ENCODE measurements around the gene FAM217B.

Gene FAM217B

GRCh38 chr20:59925359-59925758 lies 14.8 kb upstream of the FAM217B start:
- no peak overlapping the region for H3K4me3 ChIP-seq (ENCODE audit: low read depth in 1 of 5, low read length in 5 of 5)
- H3K9me3 ChIP-seq (ENCODE audit: control insufficient read depth in 5 of 5, low read length in 5 of 5), result no peaks in the 10 kb centered on the region
- H3K27ac ChIP-seq (ENCODE audit: low read depth, low read length), result no peak overlapping the region
- H3K9ac ChIP-seq (ENCODE audit: low read length in 5 of 5), result no peak overlapping the region
- H3K4me1 ChIP-seq (ENCODE audit: control insufficient read depth in 5 of 5, insufficient read depth in 5 of 5, low read length in 5 of 5), result no peaks in the 10 kb centered on the region
- H3K27me3 ChIP-seq (ENCODE audit: control insufficient read depth in 5 of 5, insufficient read depth in 4 of 5, low read length in 5 of 5), result no peaks in the 10 kb centered on the region
- no peaks in the 10 kb centered on the region for H3K36me3 ChIP-seq (ENCODE audit: control insufficient read depth in 5 of 5, insufficient read depth in 5 of 5, low read length in 5 of 5)

DNA sequence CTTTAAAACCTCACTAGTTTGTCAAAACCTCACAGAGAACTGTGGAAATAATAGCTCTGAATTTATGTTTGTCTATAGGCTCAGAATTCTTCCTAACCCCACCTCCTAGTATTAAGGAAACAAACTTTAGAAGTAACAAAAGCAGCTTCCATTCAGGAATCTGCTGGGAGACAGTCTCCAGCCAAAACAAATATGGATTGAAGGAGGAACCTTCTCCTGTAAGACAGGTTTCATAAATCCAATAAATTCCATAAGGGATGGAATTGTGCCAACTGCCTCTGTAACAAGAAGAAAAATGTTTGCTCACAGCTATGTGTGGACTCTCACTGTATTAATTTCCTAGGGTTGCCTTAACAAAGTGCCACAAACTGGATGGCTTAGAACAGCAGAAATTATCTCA lies 14.3 kb upstream of the FAM217B start:
- H3K9ac ChIP-seq (ENCODE audit: low read length in 5 of 5), result no peak overlapping the region
- H3K9me3 ChIP-seq (ENCODE audit: control insufficient read depth in 5 of 5, low read length in 5 of 5), result no peaks in the 10 kb centered on the region
- no peak overlapping the region for H3K4me3 ChIP-seq (ENCODE audit: low read depth in 1 of 5, low read length in 5 of 5)
- no peak overlapping the region for H3K27ac ChIP-seq (ENCODE audit: low read depth, low read length)
- H3K36me3 ChIP-seq (ENCODE audit: control insufficient read depth in 5 of 5, insufficient read depth in 5 of 5, low read length in 5 of 5), result no peaks in the 10 kb centered on the region
- no peaks in the 10 kb centered on the region for H3K27me3 ChIP-seq (ENCODE audit: control insufficient read depth in 5 of 5, insufficient read depth in 4 of 5, low read length in 5 of 5)
- H3K4me1 ChIP-seq (ENCODE audit: control insufficient read depth in 5 of 5, insufficient read depth in 5 of 5, low read length in 5 of 5), result no peaks in the 10 kb centered on the region

DNA sequence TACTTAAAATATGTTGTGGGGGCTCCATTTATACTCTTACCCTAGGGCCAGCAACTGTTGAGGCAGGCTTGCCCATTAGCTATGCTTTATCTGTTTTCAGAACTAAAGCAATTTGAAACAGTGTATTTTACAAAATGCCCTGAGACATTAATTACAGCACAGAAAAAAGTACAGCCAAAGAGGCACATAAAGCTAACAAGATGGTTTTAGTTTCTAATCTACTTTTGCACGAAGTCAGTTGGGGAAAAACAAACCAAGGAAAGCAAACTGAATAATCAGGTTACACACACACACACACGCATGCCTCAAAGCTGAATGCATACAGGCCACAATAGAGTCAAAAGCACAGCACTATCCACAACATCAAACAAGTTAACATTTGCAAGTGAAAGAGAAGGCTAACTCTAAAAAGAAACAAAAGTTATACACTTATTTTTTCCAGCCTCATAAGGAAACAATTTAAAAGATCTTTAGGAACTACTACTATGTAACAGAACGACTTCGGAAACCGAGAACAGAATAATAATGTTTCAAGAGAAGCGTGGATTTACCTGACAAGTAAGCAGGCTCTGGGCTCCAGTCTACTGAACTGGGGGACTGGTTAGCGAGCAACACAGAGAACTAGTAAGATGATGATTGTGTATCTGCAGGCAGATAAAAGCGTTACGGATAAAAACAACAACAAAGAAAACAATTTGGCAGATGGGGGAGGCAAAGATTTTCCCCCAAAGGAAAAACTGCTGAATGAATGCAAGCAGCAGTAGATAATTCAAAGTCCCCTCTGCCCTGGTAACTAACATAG lies 8.5 kb upstream of the FAM217B start:
- Histone ChIP-seq H3K9me3 (ENCODE audit: control insufficient read depth in 5 of 5, low read length in 5 of 5) (no peaks in the 10 kb centered on the region), H3K9ac (ENCODE audit: low read length in 5 of 5) (no peak overlapping the region), H3K27ac (ENCODE audit: low read depth, low read length) (no peak overlapping the region), H3K4me3 (ENCODE audit: low read depth in 1 of 5, low read length in 5 of 5) (no peak overlapping the region), H3K27me3 (ENCODE audit: control insufficient read depth in 5 of 5, insufficient read depth in 4 of 5, low read length in 5 of 5) (no peaks in the 10 kb centered on the region), H3K36me3 (ENCODE audit: control insufficient read depth in 5 of 5, insufficient read depth in 5 of 5, low read length in 5 of 5) (no peaks in the 10 kb centered on the region), H3K4me1 (ENCODE audit: control insufficient read depth in 5 of 5, insufficient read depth in 5 of 5, low read length in 5 of 5) (peaks cover 0 to 25% (median 10%) of the 10 kb centered on the region in 5 donors)

- Histone ChIP-seq H3K9ac (ENCODE audit: low read length in 5 of 5) (no peak overlapping the region), H3K27me3 (ENCODE audit: control insufficient read depth in 5 of 5, insufficient read depth in 4 of 5, low read length in 5 of 5) (no peaks in the 10 kb centered on the region), H3K4me1 (ENCODE audit: control insufficient read depth in 5 of 5, insufficient read depth in 5 of 5, low read length in 5 of 5) (peaks cover 0 to 33% (median 19%) of the 10 kb centered on the region in 5 donors), H3K27ac (ENCODE audit: low read depth, low read length) (no peak overlapping the region), H3K9me3 (ENCODE audit: control insufficient read depth in 5 of 5, low read length in 5 of 5) (no peaks in the 10 kb centered on the region), H3K4me3 (ENCODE audit: low read depth in 1 of 5, low read length in 5 of 5) (peak overlapping the region in 3 of 5 donors; percentile 55 to 85 (median 71)), H3K36me3 (ENCODE audit: control insufficient read depth in 5 of 5, insufficient read depth in 5 of 5, low read length in 5 of 5) (no peaks in the 10 kb centered on the region)
Measured at GRCh38 chr20:59932616-59933295, 7.4 kb upstream of the FAM217B start.

- Histone ChIP-seq H3K4me1 (ENCODE audit: control insufficient read depth in 5 of 5, insufficient read depth in 5 of 5, low read length in 5 of 5) (peaks cover 4 to 40% (median 26%) of the 10 kb centered on the region in 5 donors), H3K27ac (ENCODE audit: low read depth, low read length) (peak within 1 kb of the TSS; percentile 9), H3K4me3 (ENCODE audit: low read depth in 1 of 5, low read length in 5 of 5) (peak within 1 kb of the TSS; percentile 55 to 85 (median 71)), H3K9me3 (ENCODE audit: control insufficient read depth in 5 of 5, low read length in 5 of 5) (no peaks in the 10 kb centered on the region), H3K27me3 (ENCODE audit: control insufficient read depth in 5 of 5, insufficient read depth in 4 of 5, low read length in 5 of 5) (no peaks in the 10 kb centered on the region), H3K36me3 (ENCODE audit: control insufficient read depth in 5 of 5, insufficient read depth in 5 of 5, low read length in 5 of 5) (no peaks in the 10 kb centered on the region), H3K9ac (ENCODE audit: low read length in 5 of 5) (peak within 1 kb of the TSS in 3 of 5 donors; percentile 48 to 57 (median 55))
Measured at GRCh38 chr20:59933296-59933848, 6.8 kb upstream of the FAM217B start, which contains the start of gene SYCP2. TSS of gene SYCP2 (minus strand) at chr20:59933637. CDS start at chr20:59922413, 11,224 bp downstream.

DNA sequence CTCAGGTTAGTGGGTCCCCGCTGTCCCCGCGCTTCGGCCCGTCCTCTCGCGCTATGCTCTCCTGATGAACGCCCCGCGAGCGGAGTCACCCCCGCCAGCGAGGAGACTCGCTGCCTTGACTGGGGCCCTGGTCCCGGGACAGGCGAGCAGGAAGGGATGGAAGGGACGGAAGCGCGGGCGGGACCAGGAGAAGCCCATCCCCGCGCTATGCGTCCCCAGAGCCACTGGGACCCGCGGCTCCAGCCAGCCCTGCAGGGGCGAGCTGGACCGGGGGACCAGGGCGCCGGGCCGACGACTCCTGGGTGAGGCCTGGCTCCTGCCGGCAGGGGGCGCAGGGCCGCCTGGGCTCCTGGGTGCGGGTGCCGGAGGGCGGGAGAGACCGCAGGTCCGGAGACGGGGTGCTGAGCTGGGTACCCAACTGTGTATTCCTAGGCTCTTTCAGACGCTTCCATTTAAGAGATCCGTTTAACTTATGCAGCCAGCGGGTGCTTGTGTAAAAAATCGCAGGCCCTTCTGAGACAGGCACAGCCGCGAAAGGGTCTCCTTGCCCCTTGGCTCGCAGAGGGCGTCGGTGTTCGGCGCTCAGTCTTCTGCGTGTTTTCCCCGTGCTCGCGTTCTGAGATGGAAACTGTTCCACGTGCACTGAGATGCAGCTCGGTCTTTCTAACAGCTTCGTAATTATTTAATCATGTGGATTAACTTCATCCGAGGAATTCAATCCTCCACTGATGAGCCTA lies 6.2 kb upstream of the FAM217B start:
- peaks cover 9 to 46% (median 32%) of the 10 kb centered on the region in 5 donors for H3K4me1 ChIP-seq (ENCODE audit: control insufficient read depth in 5 of 5, insufficient read depth in 5 of 5, low read length in 5 of 5)
- H3K9me3 ChIP-seq (ENCODE audit: control insufficient read depth in 5 of 5, low read length in 5 of 5), result no peaks in the 10 kb centered on the region
- H3K27me3 ChIP-seq (ENCODE audit: control insufficient read depth in 5 of 5, insufficient read depth in 4 of 5, low read length in 5 of 5), result no peaks in the 10 kb centered on the region
- peak overlapping the region in 3 of 5 donors; percentile 48 to 57 (median 55) for H3K9ac ChIP-seq (ENCODE audit: low read length in 5 of 5)
- peak overlapping the region; percentile 9 for H3K27ac ChIP-seq (ENCODE audit: low read depth, low read length)
- H3K36me3 ChIP-seq (ENCODE audit: control insufficient read depth in 5 of 5, insufficient read depth in 5 of 5, low read length in 5 of 5), result no peaks in the 10 kb centered on the region
- H3K4me3 ChIP-seq (ENCODE audit: low read depth in 1 of 5, low read length in 5 of 5), result peak overlapping the region; percentile 55 to 85 (median 71)

DNA sequence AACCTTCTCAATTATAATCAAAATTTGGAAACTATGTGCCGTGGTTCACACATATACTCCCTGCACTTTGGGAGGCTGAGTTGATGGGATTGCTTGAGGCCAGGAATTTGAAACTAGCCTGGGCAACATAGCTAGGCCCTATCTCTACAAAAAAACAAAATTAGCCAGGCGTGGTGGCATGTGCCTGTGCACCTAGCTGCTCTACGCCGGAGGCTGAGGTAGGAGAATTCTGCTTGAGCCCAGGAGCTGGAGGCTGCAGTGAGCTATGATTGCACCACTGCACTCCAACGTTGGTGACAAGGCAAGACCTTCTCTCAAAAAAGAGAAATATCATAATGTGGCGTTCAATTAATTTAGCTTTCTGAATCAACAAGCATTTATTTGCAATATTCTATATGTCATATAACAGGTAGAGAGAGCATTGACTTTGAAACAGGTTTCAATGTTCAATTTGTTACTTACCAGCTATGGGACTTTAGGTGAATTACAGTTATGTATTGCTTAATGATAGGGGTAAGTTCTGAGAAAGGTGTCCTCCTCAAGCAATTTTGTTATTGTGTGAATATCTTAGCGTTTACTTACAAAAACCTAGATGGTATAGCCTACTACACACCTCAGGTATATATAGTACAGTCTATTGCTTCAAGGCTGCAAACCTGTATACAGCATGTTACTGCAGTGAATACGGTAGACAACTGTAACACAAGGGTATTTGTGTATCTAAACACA lies 4.6 kb upstream of the FAM217B start:
- H3K27me3 ChIP-seq (ENCODE audit: control insufficient read depth in 5 of 5, insufficient read depth in 4 of 5, low read length in 5 of 5), result no peaks in the 10 kb centered on the region
- peaks cover 12 to 58% (median 39%) of the 10 kb centered on the region in 5 donors for H3K4me1 ChIP-seq (ENCODE audit: control insufficient read depth in 5 of 5, insufficient read depth in 5 of 5, low read length in 5 of 5)
- no peaks in the 10 kb centered on the region for H3K9me3 ChIP-seq (ENCODE audit: control insufficient read depth in 5 of 5, low read length in 5 of 5)
- H3K27ac ChIP-seq (ENCODE audit: low read depth, low read length), result no peak overlapping the region
- H3K9ac ChIP-seq (ENCODE audit: low read length in 5 of 5), result no peak overlapping the region
- no peaks in the 10 kb centered on the region for H3K36me3 ChIP-seq (ENCODE audit: control insufficient read depth in 5 of 5, insufficient read depth in 5 of 5, low read length in 5 of 5)
- H3K4me3 ChIP-seq (ENCODE audit: low read depth in 1 of 5, low read length in 5 of 5), result no peak overlapping the region

DNA sequence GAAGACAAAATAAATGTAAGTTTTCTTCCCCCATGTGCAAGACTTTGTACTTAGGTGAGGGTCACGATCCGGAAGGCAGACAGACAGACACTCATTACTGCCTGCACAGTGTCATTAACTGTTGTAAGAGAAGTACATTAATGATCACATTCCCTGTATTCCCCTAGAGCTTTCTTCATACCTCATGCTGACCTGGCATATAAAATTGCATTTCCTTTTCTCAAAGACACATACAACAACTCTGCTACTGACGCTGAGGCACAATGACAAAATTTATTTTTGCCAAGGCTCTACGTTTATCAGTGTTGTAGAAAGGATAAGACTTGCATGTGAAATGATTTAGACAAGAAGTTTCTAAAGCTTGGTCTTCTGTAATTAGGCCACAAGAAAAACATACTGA lies 3.8 kb upstream of the FAM217B start:
- Histone ChIP-seq H3K9me3 (ENCODE audit: control insufficient read depth in 5 of 5, low read length in 5 of 5) (no peaks in the 10 kb centered on the region), H3K27me3 (ENCODE audit: control insufficient read depth in 5 of 5, insufficient read depth in 4 of 5, low read length in 5 of 5) (no peaks in the 10 kb centered on the region), H3K27ac (ENCODE audit: low read depth, low read length) (no peak overlapping the region), H3K4me3 (ENCODE audit: low read depth in 1 of 5, low read length in 5 of 5) (no peak overlapping the region), H3K9ac (ENCODE audit: low read length in 5 of 5) (no peak overlapping the region), H3K4me1 (ENCODE audit: control insufficient read depth in 5 of 5, insufficient read depth in 5 of 5, low read length in 5 of 5) (peaks cover 15 to 66% (median 46%) of the 10 kb centered on the region in 5 donors), H3K36me3 (ENCODE audit: control insufficient read depth in 5 of 5, insufficient read depth in 5 of 5, low read length in 5 of 5) (no peaks in the 10 kb centered on the region)

DNA sequence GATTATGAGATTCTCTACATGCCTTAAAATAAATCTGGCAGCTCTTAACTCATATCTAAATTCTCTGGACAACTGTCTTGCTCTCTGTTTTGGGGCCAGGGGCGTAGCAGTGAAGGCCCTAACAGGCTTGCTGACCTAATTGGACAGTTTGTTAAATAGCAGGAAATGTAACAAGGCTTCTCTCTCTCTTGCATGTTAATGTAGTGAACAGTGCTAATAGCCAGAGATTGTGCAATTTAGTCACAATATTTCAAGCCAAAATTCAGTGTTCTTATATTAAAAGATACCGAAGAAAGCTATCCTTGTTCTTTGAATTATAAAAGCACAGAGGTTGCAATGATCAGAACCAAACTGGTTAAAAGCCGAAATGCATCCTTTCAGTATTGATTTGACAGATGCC lies 3.0 kb upstream of the FAM217B start:
- peaks cover 15 to 73% (median 53%) of the 10 kb centered on the region in 5 donors for H3K4me1 ChIP-seq (ENCODE audit: control insufficient read depth in 5 of 5, insufficient read depth in 5 of 5, low read length in 5 of 5)
- H3K27ac ChIP-seq (ENCODE audit: low read depth, low read length), result no peak overlapping the region
- H3K9me3 ChIP-seq (ENCODE audit: control insufficient read depth in 5 of 5, low read length in 5 of 5), result no peaks in the 10 kb centered on the region
- H3K27me3 ChIP-seq (ENCODE audit: control insufficient read depth in 5 of 5, insufficient read depth in 4 of 5, low read length in 5 of 5), result no peaks in the 10 kb centered on the region
- peak overlapping the region in 1 of 5 donors; percentile 44 for H3K9ac ChIP-seq (ENCODE audit: low read length in 5 of 5)
- no peaks in the 10 kb centered on the region for H3K36me3 ChIP-seq (ENCODE audit: control insufficient read depth in 5 of 5, insufficient read depth in 5 of 5, low read length in 5 of 5)
- H3K4me3 ChIP-seq (ENCODE audit: low read depth in 1 of 5, low read length in 5 of 5), result no peak overlapping the region

Measured in subcutaneous abdominal adipose tissue (tissue), 5 donors.